Measurements from ENCODE around the gene SFXN5.
A peak's percentile ranks its signal among the peaks of the same experiment; 100 is the strongest.
"Not testable (repeated sequence)": the region's sequence is repeated elsewhere in the genome, so short reads cannot be mapped to it uniquely, and the experiment has no call there.

SFXN5 gene, protein sequence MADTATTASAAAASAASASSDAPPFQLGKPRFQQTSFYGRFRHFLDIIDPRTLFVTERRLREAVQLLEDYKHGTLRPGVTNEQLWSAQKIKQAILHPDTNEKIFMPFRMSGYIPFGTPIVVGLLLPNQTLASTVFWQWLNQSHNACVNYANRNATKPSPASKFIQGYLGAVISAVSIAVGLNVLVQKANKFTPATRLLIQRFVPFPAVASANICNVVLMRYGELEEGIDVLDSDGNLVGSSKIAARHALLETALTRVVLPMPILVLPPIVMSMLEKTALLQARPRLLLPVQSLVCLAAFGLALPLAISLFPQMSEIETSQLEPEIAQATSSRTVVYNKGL

DNA sequence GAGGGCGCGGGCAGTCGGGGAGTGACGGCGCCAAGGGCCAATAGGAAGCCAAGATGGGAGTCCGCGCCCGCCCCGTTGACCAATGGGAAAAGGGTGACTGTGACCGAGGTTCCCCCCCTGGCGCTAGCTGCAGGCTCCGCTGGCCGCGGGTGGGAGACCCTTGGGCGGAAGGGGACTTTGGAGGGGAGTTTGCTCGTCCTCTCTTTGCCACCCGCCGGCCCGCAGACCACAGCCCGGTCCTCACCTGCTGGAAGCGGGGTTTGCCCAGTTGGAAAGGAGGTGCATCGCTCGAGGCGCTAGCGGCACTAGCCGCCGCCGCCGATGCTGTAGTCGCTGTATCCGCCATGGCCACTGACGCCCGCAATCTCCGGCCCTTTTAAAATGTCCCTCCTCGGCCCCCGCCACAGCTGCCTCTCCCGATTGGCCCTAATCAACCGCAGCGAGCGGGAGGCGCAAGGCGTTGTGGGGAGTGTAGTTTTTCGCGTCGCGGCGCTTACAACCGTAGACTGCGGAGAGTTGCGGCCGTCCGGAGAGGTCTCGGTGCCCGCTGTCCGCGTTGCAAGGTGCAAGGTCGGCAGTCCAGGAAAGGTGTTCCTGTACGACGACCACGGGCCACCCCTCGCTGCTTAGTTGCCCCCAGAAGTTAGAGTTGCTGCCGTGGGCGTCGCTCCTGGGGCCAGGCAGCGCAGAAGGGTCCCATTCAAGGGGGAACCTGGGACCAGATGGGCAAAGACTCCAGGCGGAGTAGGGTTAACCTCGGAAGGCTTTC, at the start of gene SFXN5:
SFXN5 (minus strand) TSS at position 353 of the 769 bp plus-strand sequence; CDS start at position 346, 7 bp downstream.
- peak; percentile 88 for DNase-seq

DNA sequence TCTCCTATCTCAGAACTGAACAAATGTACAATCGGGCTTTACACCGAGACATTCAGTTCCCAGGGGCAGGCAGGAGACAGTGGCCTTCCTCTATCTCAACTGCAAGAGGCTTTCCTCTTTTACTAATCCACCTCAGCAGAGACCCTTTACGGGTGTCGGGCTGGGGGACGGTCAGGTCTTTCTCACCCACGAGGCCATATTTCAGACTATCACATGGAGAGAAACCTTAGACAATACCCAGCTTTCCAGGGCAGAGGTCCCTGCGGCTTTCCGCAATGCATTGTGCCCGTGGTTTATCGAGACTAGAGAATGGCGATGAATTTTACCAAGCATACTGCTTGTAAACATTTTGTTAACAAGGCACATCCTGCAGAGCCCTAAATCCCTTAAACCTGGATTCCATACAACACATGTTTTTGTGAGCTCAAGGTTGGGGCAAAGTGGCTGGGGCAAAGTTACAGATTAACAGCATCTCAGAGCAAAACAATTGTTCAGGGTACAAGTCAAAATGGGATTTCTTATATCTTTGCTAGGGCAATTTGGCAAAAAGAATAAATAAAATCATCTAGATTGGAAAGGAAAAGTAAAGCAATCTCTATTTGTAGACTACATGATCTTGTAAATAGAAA, 48.2 kb upstream of the SFXN5 start:
- not testable (repeated sequence) for DNase-seq

DNA sequence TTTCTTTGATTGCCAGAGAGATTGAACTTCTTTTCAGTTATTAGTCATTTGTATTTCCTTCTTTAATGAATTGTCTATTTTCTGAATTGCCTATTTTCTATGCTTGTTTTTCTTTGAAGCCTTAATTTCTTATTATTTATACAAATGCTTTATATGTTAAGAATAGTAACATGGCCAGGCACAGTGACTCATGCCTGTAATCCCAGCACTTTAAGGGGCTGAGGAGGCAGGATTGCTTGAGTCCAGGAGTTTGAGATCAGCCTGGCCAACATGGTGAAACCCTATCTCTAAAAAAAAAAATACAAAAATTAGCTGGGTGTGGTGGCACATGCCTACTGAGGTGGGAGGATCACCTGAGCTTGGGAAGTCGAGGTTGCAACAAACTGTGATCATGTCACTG, 45.9 kb upstream of the SFXN5 start:
- DNase-seq = no peak

DNA sequence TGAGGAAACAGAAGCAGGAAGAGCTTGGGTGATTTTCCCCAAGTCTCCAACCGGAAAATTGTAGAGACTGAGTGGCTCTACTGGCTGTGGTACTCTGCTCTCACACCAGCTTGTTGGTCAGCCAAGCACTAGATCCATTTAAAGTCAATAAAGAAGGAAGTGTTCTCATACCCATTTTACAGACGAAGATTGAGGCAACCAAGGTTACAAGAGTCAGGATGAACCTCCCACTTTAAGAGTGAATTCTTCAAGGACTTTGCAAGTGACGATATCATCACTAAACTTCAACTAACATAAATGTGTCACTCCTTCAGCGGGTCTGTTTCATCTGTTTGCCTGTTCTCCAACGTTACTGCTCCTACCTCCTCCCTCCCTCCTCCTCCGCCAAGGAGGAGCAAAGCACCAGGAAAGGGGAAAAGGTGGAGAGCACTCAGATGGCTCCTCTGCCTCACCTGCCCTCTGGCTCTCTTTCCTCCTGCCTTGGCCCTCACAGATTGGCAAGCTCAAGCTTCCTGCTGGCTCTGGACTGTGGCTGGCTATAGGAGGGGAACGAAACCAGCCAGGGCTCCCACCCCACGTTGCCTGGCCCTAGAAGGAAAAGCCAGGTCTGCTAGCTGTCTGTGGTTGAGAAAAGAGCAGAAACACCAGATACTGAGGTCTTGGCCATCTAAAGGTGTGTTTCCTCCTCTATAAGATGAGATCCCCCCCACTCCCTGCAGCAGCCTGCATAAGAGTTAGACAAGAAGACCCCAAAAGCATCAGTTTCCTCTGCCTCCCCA, 44.9 kb upstream of the SFXN5 start:
- DNase-seq = no peak

DNA sequence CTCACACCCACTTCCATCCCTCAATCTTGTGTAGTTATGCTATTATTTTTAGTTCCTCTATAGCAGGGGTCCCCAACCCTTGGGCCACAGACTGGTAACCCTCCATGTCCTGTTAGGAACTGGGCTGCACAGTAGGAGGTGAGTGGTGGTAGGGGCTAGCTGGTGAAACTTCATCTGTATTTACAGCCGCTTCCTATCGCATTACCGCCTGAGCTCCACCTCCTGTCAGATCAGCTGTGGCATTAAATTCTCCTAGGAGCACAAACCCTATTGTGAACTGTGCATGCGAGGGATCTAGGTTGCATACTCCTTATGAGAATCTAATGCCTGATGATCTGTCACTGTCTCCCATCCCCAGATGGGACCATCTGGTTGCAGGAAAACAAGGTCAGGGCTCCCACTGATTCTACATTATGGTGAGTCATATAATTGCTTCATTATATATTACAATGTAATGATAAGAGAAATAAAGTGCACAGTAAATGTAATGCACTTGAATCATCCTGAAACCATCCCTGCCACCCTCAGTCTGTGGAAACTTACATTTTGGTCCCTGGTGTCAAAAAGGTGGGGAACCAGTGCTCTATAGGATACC, 42.9 kb upstream of the SFXN5 start:
- DNase-seq = no peak

DNA sequence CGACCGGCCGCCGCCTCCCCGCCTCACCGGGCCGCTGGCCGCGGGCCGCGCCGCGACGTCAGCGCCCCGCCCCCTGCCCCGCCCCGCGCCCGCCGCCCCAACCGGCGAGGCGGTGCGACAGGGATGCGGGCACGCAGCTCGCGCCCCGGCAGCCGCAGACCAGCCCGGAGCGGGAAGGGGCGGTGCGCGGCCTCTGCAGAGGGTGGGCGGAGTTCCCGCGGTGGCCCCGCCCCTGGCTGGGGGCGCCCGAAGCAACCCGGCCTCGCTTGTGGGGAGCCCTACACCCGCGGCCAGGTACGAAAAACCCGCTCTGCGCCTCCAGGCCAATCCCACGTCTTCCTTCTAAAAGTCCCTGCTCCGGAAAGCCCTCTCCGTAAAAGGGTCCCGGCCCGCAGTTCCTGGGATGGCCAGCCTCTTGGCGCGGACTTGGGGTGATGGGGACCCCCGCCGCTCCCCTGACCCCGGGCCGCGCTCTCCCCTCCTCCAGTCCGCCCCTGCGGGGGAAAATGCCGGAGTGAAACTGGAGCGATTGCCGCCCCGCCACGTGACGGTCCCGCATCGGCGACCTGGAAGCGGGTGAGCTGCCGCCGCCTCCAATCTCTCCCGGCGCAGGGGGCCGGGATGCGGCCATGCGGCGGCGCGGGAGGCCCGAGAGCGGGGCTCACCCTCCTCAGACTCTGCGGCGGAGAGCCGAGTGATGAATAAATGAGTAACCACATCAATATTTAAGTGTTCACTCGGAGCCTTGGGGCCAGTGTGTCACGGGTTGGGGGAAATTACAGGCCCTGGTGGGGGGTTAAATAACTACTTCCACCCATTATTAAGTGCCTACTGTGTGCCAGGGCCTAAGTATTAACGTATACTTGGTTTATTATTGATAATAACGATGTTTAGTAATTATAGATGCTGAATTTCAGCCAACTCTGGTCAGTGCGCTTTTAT, 41.7 kb upstream of the SFXN5 start, which contains the start of gene RAB11FIP5:
RAB11FIP5 (minus strand) TSS at position 36 of the 942 bp plus-strand sequence. CDS start 171 bp downstream, outside the sequence.
- peak; percentile 76 for DNase-seq

DNA sequence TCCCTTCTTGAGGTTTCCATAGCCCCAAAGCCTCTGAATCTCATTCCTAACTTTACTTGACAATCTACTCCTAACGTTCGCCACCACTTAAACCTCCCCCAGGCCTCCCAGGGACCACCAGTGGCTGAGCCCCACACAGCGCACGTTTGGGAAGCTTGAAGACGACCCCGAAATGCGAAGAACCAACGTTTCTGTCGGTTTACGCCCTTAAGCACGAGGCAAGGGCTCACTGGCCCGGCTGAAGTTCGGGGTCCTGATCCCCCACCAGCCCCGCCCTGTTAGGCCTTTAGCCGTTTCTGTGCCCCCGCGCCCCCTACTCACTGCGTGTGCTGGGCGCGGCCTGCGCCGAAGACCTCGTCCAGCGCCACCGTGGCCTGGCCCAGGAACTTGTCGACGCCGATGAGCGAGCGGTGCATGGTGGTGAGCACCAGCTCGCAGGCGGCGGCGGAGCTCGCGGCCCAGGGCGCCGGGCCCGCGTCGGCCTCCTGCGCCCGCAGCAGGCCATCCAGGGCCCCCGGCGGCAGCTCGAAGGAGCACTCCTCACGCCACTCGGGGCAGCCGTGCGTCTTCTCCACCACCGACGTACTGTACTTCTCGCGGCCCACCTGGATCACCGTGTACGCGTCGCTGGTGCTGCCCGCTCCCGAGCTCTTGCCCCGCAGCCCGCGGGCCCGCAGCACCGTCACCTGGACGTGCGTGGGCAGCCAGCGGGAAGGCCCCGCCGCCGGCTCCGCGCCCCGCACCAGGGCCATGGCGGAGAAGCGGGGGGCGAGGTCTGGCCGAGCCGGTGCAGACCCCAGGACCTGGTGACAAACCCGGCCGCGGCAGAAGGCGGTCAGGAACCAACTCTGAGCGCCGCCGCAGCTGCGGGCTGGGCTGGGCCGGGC, 40.8 kb upstream of the SFXN5 start:
- no peak for DNase-seq

DNA sequence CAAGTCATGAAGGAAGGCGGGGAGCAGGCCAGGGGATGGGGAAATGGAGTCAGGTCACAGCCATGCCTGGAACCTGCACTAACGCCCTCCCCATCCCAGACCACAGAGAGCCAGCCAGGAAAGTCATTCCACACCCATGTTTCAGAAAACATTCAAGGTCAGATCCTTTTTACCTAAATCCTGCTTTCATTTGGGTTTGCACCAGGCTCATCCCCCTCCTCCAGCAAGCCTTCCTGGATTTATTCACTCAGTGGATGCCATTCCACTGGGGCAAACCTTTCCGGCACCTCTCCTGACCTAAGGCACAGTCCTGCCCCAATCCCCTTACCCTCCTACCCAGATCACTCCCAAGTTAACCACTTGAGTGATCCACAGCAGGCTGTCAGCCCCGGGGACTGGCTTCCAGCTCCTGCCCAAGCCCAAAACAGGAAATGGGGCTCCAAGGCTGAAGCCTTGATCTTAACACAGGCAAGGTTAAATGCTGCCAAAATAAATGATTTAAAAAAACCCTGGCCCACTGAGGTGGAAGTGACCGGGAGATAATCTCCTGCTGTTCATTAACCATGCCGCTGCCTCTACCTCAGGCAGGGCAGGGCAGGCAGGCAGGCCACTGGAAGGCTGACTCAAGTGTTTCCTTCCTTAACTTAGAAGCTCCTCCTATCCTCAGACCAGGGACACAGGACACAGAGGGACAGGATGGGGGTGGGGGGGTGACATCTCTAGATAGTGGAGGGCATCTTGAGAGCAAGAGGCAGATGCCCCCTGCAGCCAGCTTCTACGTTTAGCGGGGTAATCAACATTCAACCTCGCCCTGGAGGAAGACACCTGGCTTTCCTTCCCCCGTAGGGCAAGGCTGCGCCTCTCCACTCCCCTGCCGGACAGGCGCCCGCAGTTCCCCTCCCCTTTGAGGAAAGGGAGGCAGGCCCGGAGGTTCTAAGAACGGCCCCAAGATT, 39.8 kb upstream of the SFXN5 start:
- no peak for DNase-seq

DNA sequence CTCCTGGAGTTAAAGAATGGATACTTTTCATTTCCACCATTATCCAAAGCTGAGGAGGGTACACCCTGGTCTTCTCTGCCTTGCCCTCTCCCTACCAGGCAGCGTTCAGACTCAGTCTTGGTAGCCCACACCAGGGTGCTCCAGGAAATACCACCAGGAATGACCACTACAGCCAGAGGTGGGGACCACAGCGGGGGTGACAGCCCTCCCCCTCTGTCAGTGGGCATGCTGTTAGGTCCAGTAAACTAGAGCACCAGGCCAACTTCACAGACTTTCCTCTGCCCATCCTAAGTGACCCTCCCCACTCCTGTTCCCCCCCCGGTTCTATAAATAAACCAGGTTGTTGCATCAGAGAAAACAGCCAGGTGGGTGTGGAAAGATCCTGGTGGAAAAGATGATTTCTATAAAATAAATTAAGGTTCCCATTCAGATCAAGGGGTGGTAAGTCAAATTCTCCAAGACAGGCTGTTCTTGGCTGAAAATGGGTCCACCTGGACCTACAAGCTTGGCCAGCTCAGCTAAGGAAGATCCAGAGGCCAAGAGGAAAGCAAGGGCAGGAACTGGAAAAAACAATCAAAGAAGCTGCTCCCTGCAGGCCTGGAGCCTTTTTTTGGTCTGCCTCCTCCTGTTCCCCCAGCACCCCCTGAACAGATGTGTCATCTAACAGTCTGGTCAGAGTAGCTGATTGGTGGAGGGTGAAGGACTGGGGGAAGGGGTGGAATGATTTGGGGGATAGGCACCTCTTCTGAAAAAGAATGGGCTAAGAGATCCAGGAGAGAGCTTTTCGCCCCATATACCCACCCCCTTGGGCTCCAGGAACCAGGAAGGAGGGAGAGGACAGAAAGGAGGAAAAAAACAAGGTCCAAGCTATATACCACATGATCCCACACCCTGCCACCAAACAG, 38.9 kb upstream of the SFXN5 start:
- DNase-seq = no peak

DNA sequence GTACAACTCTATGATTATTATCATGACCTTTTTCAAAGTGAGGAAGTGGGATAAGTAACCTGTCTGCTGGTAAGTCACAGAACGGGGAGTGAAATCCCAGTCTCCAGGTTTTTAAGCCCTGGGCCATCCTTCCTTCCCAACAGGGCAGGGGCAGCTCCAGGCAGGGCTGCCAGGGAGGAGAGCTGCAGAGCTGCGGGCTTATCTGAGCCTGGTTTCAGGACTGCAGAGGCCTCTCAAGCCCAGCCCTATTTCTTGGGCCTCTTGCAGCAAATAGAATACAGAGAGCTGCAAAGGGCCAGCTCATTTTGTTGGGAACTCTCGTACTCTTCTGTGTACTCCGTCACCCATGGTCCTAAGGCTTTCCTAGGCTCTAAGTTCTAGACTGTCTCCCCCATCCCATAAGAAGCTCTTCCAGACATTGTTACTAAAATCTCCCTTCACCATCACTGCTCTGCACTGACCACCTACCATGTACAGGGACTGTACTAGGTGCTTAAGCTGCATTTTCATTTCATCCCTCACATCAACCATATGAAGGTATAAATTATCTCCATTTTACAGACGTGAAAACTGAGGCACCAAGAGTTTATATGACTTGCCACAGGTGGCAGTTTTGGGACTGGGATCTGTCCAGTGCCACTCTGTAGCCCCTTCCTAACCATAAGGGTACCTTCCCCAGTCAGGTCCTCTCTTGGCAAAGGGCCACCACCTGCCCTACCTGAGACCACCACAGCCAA, 38.1 kb upstream of the SFXN5 start:
- no peak for DNase-seq

DNA sequence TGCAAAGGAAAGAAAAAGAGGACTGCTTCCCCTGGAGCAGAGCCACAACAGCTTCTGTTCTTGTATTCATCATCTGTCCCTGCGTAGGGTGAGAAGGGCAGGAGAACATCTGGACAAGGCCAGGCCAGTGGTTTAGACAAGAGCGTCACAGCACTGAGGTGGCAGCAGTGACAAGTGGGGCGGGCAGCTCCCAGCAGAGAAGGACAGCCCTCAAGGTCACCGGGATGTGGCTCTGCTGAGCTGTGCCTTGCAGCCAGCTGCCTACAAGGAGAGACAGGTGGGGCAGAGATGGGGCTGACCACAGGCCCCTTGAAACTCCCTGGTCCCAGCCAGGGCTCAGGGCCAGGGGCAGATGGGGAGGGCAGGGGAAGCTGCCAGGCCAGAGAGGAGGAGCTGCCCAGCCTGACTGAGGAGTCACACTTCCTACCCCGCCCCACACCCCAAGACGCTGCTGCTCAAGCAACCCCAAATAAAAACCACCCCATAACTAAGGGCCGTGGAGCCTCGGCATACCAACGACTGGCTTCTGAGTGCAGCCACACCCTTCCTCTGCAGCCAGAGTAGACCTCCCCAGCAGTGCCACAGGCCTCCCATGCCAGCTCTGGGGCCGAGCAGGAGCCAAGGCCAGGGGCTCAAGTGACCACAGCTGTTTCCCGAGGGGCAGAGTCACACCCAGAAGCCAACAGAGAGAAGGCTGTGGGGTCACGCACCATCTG, 35.9 kb upstream of the SFXN5 start:
- DNase-seq = no peak

DNA sequence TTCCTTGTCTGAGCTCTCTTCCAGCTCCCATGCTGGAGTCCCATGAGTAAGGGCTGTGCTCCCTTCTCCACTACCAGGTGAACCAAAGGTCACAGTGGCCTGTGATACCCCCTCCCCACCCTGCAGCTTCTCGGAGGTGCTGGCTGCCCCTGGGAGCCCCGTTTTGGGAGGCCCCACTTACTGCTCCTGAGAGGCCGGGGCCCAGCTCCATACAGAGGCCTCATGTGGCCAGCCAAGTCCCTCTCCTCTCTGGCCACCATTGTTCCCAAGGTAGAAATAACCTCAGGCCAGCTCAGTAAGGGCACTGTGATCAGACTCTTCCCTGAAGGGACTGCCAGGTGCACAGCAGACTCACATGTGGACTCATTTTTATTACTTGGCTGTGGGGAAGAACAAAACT, 35.3 kb upstream of the SFXN5 start:
- DNase-seq = no peak

DNA sequence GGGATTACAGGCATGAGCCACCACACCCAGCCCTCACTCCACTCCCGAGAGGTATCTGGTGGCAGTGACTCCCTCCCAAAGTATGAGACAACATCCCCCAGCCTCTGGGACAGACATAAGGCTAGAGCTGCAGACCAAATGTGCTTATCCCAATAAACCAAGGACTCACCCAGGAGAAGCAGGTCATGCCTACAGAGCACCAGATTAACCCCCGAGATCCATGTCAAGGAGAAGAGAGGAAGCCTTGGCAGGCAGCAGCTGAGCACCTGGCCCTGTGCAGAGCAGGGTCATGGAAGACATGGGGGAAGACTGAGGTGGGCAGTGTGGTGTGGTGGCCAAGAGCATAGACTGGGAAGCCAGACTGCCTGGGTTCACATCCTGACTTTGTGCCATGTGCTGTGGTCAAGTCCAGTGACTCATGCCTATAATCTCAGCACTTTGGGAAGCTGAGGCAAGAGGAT, 34.0 kb upstream of the SFXN5 start:
- no peak for DNase-seq

DNA sequence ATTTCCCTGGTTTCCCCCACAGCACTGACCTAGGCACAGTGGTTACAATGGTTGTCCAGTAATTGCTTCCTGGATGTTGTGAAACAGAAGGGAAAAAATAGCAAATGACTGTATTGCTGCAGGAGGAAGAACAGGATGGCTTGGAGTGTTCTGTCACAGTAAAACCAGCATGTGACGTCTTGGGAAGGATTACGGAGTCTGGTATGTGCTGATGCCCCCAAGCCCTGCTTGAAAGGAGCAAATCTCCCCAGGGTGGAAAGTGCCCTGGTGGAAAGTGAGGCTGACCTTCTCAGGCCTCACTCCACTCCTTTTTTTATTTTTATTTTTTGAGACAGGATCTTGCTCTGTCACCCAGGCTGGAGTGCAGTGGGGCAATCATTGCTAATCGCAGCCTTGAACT, 33.4 kb upstream of the SFXN5 start:
- DNase-seq = no peak

DNA sequence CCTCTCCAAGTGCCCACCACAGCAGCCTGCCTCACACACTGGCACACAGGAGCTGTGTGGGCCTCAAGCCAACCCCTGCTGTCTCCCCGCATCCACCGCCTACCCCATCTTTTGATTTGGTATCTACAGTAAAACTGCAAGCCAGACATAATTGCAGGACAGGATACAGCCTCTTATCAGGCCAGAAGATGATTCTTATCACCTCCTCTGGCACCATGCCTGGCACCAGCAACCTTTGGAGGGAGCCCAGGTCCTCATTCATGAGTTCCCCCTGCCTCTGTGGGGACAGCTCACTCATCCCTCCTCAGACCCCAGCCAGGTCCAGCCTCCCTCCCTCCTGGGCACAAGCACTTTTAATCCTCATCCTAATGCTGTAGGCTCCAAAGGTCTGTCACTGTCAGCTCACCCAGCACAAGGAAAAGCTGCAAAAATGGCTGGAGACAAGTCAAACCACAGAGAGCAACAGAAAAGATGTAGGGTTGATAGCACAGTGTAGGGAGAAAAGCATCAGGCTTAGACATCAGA, 31.6 kb upstream of the SFXN5 start:
- no peak for DNase-seq

DNA sequence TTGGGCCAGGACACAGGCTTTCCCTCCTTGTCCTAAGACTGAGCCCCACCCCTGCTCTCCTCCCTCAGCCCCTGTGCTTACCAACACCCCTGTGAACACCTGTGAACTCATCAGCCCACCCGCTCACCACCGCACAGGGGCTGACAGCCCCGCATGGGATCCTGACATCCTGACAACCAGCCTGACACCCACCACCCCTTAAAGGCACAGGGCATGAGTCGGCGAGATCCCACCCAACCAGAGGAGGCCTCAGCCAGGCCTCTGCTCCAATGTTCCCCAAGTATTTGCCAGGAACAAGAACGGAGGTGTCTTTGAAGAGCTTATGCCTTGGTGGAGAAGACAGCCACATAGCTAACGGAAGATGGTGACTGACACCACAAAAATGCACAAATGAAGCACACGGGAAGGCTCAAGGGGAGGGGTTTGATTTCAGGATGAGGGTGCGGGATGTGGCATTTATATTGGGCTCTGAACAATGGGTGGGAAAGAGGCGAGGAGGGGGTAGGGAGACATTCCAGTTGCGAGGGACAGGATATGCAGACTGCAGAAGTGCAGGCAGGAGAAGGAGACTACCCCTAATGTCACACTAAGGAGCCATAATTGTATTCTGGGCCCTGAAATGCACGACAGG, 30.2 kb upstream of the SFXN5 start:
- DNase-seq = no peak

Measured in NCI-H2171 (cell line).